Choroid plexus epithelial cell (primary cell): ENCODE results near the gene NDUFAF8.

ENCODE experiments used
- DNase-seq: peaks from one replicate; pipeline ENCODE4 v3.0.0-alpha.2; 2010; ENCODE audit warnings: low read depth
- H3K4me3 ChIP-seq: 2 replicates; pipeline ENCODE4 v1.5.1; 2011; ENCODE audit warnings: low read depth, mild to moderate bottlenecking, control low read depth, low read length, moderate library complexity
- CTCF ChIP-seq: conservative IDR thresholded peaks from 2 replicates; pipeline ENCODE4 v1.5.1; 2011; ENCODE audit warnings: low read depth, mild to moderate bottlenecking, control low read depth, inconsistent platforms, low read length, moderate library complexity

Gene NDUFAF8

DNA sequence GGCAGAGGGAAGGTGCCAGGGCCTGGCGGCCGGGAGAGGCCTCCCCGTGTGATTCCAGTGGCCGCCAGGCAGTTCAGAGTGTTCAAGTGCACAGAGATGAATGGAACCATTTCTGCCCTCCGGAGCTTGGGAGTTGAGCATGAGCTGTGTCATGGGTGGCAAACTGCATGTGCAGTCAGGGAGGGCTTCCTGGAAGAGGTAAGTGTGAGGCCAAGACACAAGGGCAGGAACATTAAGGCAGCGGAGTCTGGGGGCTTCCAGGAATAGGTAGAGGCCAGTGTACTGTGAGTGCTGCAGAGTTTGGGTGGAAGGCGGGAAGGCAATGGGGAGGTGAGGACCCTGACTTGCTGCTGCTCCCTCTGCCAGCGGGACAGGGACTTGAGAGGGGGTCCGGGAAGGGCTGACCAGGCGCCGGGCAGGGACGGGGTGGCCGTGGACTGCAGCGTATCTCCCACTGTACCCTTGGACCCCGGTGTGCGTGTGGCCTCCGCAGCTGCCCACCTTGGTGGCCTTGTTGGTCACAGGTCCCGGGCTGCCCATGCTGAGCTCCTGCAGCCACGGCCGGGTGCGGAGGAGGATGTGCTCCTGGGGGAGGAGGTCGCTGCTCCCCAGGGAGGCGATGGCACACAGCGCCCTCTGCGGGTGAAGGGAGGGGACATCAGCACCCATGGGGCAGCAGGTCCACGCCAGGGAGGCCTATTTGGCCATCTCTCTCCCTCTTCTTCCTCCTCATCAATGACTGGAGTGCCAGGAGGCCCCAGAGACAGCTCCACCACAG, 8.9 kb upstream of the NDUFAF8 start:
- no peak for DNase-seq
- peak; percentile 51 for TF ChIP-seq CTCF
- H3K4me3 ChIP-seq, result no peak overlapping the region

DNA sequence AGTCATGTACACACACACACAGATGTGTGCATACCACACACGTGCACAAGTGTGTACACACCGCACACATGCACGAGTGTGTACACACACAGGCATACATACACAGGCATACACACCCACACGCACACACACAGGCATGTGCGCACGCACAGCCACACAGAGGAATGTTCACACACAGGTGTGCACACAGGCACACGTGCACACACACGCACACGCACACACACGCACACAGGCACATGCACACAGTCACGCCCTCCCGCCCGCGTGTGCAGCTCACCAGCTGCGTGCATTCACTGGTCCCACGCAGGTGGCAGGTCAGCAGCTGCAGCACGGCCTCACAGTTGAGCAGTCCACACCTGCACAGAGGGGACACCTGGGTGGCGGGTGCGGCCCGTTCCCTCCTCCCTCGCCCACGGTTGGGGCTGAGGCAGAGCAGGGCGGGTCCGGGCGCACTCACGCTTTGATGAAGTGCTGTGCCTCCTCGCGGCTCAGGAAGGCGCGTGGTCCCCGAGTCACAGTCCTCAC, 7.9 kb upstream of the NDUFAF8 start:
- no peak for DNase-seq
- no peak overlapping the region for H3K4me3 ChIP-seq
- no peak for TF ChIP-seq CTCF

DNA sequence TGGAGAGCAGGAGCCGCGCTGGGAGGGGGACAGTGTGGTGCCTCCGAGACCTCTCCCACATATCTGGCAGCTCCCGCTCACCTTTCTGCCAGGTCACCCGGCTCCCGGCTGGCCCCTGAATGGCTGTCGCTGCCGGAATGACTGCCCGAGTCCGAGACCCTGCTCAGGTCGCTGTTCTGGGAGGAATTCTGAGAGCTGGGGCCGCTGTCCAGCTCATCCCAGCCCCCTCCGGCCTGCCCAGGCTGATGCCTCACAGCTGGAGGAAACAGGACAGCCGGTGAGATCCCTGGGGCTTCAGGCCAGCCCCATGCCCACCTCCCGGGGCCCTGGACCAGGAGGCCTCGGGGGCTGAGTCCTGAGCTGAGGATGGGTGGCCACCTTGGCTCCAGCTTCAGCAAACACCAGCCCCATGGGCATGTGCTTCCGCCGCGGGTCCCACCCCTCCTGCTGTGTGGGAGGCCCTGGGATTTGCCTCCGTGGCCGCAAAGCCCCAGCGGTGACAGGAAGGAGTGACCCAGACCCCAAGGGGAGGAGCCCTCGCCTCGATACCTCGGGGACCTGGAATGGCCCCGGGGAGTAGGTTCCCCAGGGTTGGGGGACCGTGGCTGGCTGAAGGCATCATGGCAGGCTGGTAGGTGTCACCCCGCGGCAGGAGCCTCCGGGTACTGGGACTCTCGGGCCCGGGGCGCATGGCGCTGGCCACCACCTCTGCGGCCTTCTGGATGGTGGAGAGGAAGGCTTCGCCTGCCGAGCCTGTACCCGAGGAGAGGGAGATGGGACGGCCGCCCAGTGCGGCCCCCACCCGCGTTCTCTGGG, 7.1 kb upstream of the NDUFAF8 start:
- DNase-seq, result no peak
- H3K4me3 ChIP-seq, result no peak overlapping the region
- TF ChIP-seq CTCF, result no peak

- no peak for TF ChIP-seq CTCF
- no peak overlapping the region for H3K4me3 ChIP-seq
- no peak for DNase-seq
Measured at GRCh38 chr17:81232616-81233241, 6.4 kb upstream of the NDUFAF8 start.

DNA sequence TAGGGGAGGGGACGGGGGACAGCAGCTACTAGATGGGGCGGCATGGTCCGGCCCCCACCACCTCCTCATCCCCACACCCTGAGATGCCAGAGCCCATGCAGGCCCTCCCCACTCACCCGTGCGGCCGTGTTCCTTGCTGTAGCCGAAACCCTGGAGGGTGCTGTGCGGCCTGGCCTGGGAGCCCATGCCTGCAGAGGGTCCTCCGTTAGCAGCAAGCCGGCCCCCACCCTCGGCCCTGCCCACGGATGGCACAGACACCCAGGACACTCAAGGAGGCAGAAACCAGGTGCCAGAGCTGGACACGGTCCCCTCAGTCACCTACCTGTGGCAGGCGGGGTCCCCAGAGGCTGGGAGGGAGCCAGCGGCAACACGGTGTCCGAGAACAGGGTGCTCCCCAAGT, 5.8 kb upstream of the NDUFAF8 start:
- no peak for TF ChIP-seq CTCF
- no peak overlapping the region for H3K4me3 ChIP-seq
- no peak for DNase-seq

DNA sequence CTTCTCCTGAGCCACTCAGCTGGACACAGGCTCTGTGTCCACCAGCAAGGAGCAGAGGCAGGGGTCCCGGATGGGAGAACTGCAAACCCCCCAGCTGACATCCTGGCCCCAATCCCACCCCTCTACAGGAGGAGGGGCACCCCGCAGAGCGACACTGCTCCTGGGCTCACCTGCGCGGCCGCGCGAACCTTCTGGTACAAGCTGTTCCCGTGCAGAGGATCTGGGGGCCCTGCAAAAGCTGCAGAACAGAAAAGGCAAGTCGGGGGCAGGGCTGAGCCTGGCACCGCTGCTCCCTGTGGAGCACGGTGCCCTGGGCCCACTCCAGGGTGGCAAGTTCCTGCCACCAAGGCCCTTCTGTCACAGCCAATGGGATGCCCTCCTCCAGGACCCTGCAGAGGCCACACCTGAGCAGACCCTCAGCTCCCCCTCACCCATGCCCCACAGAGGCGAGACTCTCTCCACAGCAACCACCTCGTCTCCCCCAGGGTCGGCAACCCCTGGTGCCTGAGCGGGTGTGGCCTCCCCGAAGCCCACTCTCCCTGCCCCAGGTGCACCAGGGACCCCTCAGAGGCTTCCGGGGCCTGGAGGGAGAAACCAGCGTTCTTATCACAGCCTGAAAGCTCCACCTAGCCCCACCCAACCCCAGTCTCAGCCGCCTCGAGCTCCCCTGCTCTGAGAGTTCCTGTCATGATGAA, 5.2 kb upstream of the NDUFAF8 start:
- no peak for DNase-seq
- TF ChIP-seq CTCF, result no peak
- H3K4me3 ChIP-seq, result no peak overlapping the region
